Ovary (tissue), 3 donors: ENCODE results near the gene CDC42BPB.

Experiments
- CTCF ChIP-seq, 3 donors: fragments of 450-650 bp in 2 of 3; fragments of 200-600 bp in 1 of 3; IDR thresholded peaks; one replicate each; pipeline versions ENCODE4 v1.5.1 to v1.8.0; 2016 to 2022; ENCODE audit warnings: antibody characterized with exemption in 3 of 3, mild to moderate bottlenecking in 1 of 3
- EP300 ChIP-seq: sonication (generic); formaldehyde crosslinking; IDR thresholded peaks from one replicate; pipeline ENCODE4 v1.6.1; 2017; ENCODE audit warnings: antibody characterized with exemption
- POLR2A ChIP-seq: fragments of 450-650 bp; IDR thresholded peaks from one replicate; pipeline ENCODE4 v1.6.1; 2017; ENCODE audit warnings: antibody characterized with exemption, mild to moderate bottlenecking, moderate library complexity
- donor health status: DM: no; HTN: no; CAD: no.

GRCh38 chr14:103091883-103092222 is 34.5 kb upstream of the CDC42BPB start:
- no peak for TF ChIP-seq CTCF (IDR thresholded peaks at IDR 0.05)
- TF ChIP-seq EP300, result no peak
- TF ChIP-seq POLR2A, result no peak
